Thyroid gland (tissue), 4 donors: ENCODE results near the gene CA7.

Source experiments
- CTCF ChIP-seq, 6 experiments: fragments of 200-600 bp in 3 of 6; fragments of 450-650 bp in 3 of 6; sonication (generic) in 3 of 6; IDR thresholded peaks; one replicate each; pipeline ENCODE4 v1.5.1; 2016 to 2019; ENCODE audit warnings: antibody characterized with exemption in 6 of 6, mild to moderate bottlenecking in 2 of 6, inconsistent platforms in 1 of 6, moderate library complexity in 1 of 6
- POLR2A ChIP-seq, 2 donors: fragments of 450-650 bp; IDR thresholded peaks; one replicate each; pipeline ENCODE4 v1.6.1; 2017; ENCODE audit warnings: antibody characterized with exemption in 2 of 2, mild to moderate bottlenecking in 2 of 2, moderate library complexity in 1 of 2

DNA sequence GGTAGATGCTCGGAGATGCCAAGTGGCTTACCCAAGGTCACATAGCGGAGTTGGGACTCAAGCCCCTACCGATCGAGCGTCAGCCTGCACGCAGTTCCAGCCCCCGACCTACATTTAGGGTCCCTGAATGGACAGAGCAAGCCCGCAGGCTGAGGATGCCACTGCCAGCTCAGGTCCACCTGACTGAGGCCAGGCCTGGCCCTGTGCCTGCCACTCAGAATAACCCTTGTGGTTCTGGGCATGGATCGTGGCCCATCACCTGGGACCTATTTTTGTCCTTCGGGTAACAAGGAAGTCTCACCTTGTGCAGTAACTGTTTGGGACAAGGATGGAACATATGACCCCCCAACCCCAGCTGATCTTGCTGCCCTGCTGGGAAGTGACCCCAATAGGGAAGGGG, 57.4 kb downstream of the CA7 start:
- TF ChIP-seq POLR2A (IDR thresholded peaks at IDR 0.05) = no peak
- TF ChIP-seq CTCF (IDR thresholded peaks at IDR 0.05) = no peak
